HCT116 (cell line): ENCODE results near the gene BCKDHB.

Source experiments
- FOSL1 ChIP-seq: IDR thresholded peaks from 2 replicates; pipeline ENCODE4 v1.6.1; 2012; ENCODE audit warnings: low read depth
- POLR2A ChIP-seq: IDR thresholded peaks from 2 replicates; pipeline ENCODE4 v1.7.0; 2011; ENCODE audit warnings: borderline replicate concordance; ENCODE audit not compliant: insufficient read depth, insufficient read length; ENCODE audit errors: extremely low read depth
- POLR2AphosphoS5 ChIP-seq: IDR thresholded peaks from 2 replicates; pipeline ENCODE4 v1.6.1; 2011; ENCODE audit warnings: mild to moderate bottlenecking, low read depth, low read length, moderate library complexity
- REST ChIP-seq: IDR thresholded peaks from 2 replicates; pipeline ENCODE4 v1.6.1; 2012; ENCODE audit warnings: low read depth

GRCh38 chr6:80289727-80290126 lies 183.3 kb downstream of the BCKDHB start:
- no peak for TF ChIP-seq POLR2AphosphoS5
- no peak for TF ChIP-seq POLR2A
- no peak for TF ChIP-seq FOSL1
- no peak for TF ChIP-seq REST
